H1 (cell line): ENCODE measurements around the gene GSAP. TPM values are rescaled to one million over a fixed set of nuclear protein-coding genes. Genes with fewer than 3 reads are reported as not detected.

Experiments
- CTCF ChIA-PET: fragments of 300-600 bp; sonication (Branson Sonifier 250); formaldehyde crosslinking; loops from one replicate; lab custom pipeline; 2021; ENCODE audit not compliant: partially characterized antibody; lab: Charles Lee
- POLR2A ChIA-PET: fragments of 300-600 bp; sonication (Branson Sonifier 250); formaldehyde crosslinking; loops from one replicate; lab custom pipeline; 2021; ENCODE audit warnings: inconsistent platforms; ENCODE audit not compliant: partially characterized antibody; lab: Charles Lee
- DNase-seq, 2 experiments: peaks; one replicate each; pipeline versions ENCODE4 v3.0.0 to v3.0.0-alpha.2; 2010 to 2022; ENCODE audit warnings: low spot score in 2 of 2, low read depth in 1 of 2, mixed read lengths in 1 of 2
- FAIRE-seq: peaks from 2 replicates; lab custom pipeline; 2011; peaks lifted over from hg19 to GRCh38; lab: Jason Lieb, UNC
- H2AFZ ChIP-seq: 2 replicates; pipeline ENCODE4 v1.8.1; 2012; ENCODE audit warnings: low read length, inconsistent platforms
- H2AK5ac ChIP-seq: 2 replicates; pipeline ENCODE4 v1.6.1; 2013; ENCODE audit warnings: low read depth, low read length
- H2BK120ac ChIP-seq: replicated peaks from 2 replicates; pipeline ENCODE3; 2013; ENCODE audit warnings: low read depth, low read length, inconsistent platforms
- H2BK12ac ChIP-seq: 2 replicates; pipeline ENCODE4 v1.6.1; 2013; ENCODE audit warnings: low read depth, low read length
- H2BK15ac ChIP-seq: 2 replicates; pipeline ENCODE4 v1.6.1; 2013; ENCODE audit warnings: low read length
- H2BK20ac ChIP-seq: 2 replicates; pipeline ENCODE4 v1.6.1; 2013; ENCODE audit warnings: low read length
- H2BK5ac ChIP-seq: 2 replicates; pipeline ENCODE4 v1.6.1; 2013; ENCODE audit warnings: low read depth, low read length
- H3K14ac ChIP-seq: 2 replicates; pipeline ENCODE4 v1.6.1; 2013; ENCODE audit warnings: inconsistent platforms; ENCODE audit not compliant: insufficient read length
- H3K18ac ChIP-seq: 2 replicates; pipeline ENCODE4 v1.6.1; 2013; ENCODE audit warnings: low read length; ENCODE audit errors: extremely low read depth
- H3K23ac ChIP-seq: 2 replicates; pipeline ENCODE4 v1.6.1; 2013; ENCODE audit warnings: inconsistent platforms; ENCODE audit not compliant: insufficient read length
- H3K23me2 ChIP-seq: 2 replicates; pipeline ENCODE4 v1.6.1; 2013; ENCODE audit warnings: low read depth, low read length
- H3K27ac ChIP-seq: 2 replicates; pipeline ENCODE4 v1.6.1; 2011; ENCODE audit warnings: low read depth, low read length, inconsistent platforms
- H3K27me3 ChIP-seq, 4 experiments: replicated peaks in 1 of 4; 1 replicate in 1 of 4; 2 replicates in 3 of 4; pipeline versions ENCODE4 v1.6.1 to v1.8.1; 2011 to 2013; ENCODE audit warnings: low read length in 3 of 4, mild to moderate bottlenecking in 3 of 4, inconsistent platforms in 2 of 4, mixed read lengths in 2 of 4, moderate library complexity in 1 of 4; ENCODE audit not compliant: control insufficient read depth in 3 of 4, insufficient read depth in 3 of 4; ENCODE audit errors: extremely low read depth in 1 of 4
- H3K36me3 ChIP-seq, 4 experiments: 2 replicates each; pipeline versions ENCODE4 v1.6.1 to v1.8.1; 2011 to 2013; ENCODE audit warnings: mild to moderate bottlenecking in 4 of 4, low read length in 3 of 4, moderate library complexity in 2 of 4, control low read depth in 1 of 4, inconsistent platforms in 1 of 4; ENCODE audit not compliant: insufficient read depth in 4 of 4, control insufficient read depth in 2 of 4
- H3K4ac ChIP-seq: replicated peaks from 2 replicates; pipeline ENCODE3; 2013; ENCODE audit warnings: low read length, low read depth, mixed read lengths, inconsistent platforms; ENCODE audit not compliant: insufficient read length
- H3K4me1 ChIP-seq, 4 experiments: replicated peaks in 1 of 4; 1 replicate in 1 of 4; 2 replicates in 3 of 4; pipeline versions ENCODE4 v1.6.1 to v1.8.1; 2011 to 2013; ENCODE audit warnings: low read length in 3 of 4, inconsistent platforms in 2 of 4, mixed read lengths in 1 of 4; ENCODE audit not compliant: insufficient read depth in 4 of 4, control insufficient read depth in 3 of 4
- H3K4me2 ChIP-seq, 2 experiments: 2 replicates each; pipeline versions ENCODE4 v1.6.1 to v1.8.1; 2011 to 2013; ENCODE audit warnings: low read depth in 2 of 2, low read length in 2 of 2, control low read depth in 1 of 2, inconsistent platforms in 1 of 2, mild to moderate bottlenecking in 1 of 2; ENCODE audit not compliant: insufficient read depth in 1 of 2
- H3K4me3 ChIP-seq, 4 experiments: fragments of 200-600, 300-600 bp in 1 of 4; sonication (generic), shearing (Covaris generic), sonication (Bioruptor Twin) in 1 of 4; 2 replicates each; pipeline versions ENCODE4 v1.5.1 to v1.8.1; 2011 to 2016; ENCODE audit warnings: low read length in 4 of 4, low read depth in 3 of 4, control low read depth in 2 of 4, inconsistent platforms in 2 of 4, mild to moderate bottlenecking in 2 of 4, mixed read lengths in 1 of 4, moderate library complexity in 1 of 4; ENCODE audit not compliant: insufficient read depth in 2 of 4; ENCODE audit errors: extremely low read depth in 1 of 4
- H3K56ac ChIP-seq: replicated peaks from 2 replicates; pipeline ENCODE3; 2013; ENCODE audit warnings: low read depth, mild to moderate bottlenecking, mixed read lengths, low read length, inconsistent platforms; ENCODE audit not compliant: insufficient read length
- H3K79me1 ChIP-seq: 2 replicates; pipeline ENCODE4 v1.6.1; 2013; ENCODE audit warnings: low read depth, low read length, control low read depth
- H3K79me2 ChIP-seq, 2 experiments: 2 replicates each; pipeline versions ENCODE4 v1.6.1 to v1.8.1; 2012 to 2013; ENCODE audit warnings: low read length in 2 of 2, mild to moderate bottlenecking in 2 of 2, inconsistent platforms in 1 of 2; ENCODE audit not compliant: insufficient read depth in 2 of 2, control insufficient read depth in 1 of 2
- H3K9ac ChIP-seq, 4 experiments: replicated peaks in 1 of 4; 1 replicate in 1 of 4; 2 replicates in 3 of 4; pipeline versions ENCODE4 v1.6.1 to v1.8.1; 2011 to 2013; ENCODE audit warnings: low read depth in 3 of 4, low read length in 3 of 4, control low read depth in 2 of 4, mild to moderate bottlenecking in 2 of 4, moderate library complexity in 2 of 4, inconsistent platforms in 1 of 4; ENCODE audit errors: extremely low read depth in 1 of 4
- H3K9me3 ChIP-seq, 2 experiments: 2 replicates each; pipeline versions ENCODE4 v1.6.1 to v1.8.1; 2012 to 2013; ENCODE audit warnings: mild to moderate bottlenecking in 2 of 2, moderate library complexity in 2 of 2, control low read depth in 1 of 2, inconsistent platforms in 1 of 2, low read depth in 1 of 2, low read length in 1 of 2, mixed read lengths in 1 of 2; ENCODE audit not compliant: insufficient read depth in 2 of 2
- H4K20me1 ChIP-seq, 2 experiments: replicated peaks in 1 of 2; 2 replicates each; pipeline versions ENCODE3 to v1.8.1; 2011 to 2013; ENCODE audit warnings: inconsistent platforms in 2 of 2, low read length in 2 of 2, mild to moderate bottlenecking in 1 of 2; ENCODE audit not compliant: insufficient read depth in 2 of 2, control insufficient read depth in 1 of 2
- H4K5ac ChIP-seq: 2 replicates; pipeline ENCODE4 v1.6.1; 2013; ENCODE audit warnings: low read length, low read depth, mixed read lengths, inconsistent platforms; ENCODE audit not compliant: insufficient read length
- H4K8ac ChIP-seq: 2 replicates; pipeline ENCODE4 v1.8.0; 2013; ENCODE audit warnings: mild to moderate bottlenecking, moderate library complexity, low read length, inconsistent platforms; ENCODE audit not compliant: insufficient read depth; ENCODE audit errors: extremely low read depth
- H4K91ac ChIP-seq: replicated peaks from 2 replicates; pipeline ENCODE3; 2013; ENCODE audit warnings: low read length, mixed read lengths, inconsistent platforms; ENCODE audit not compliant: insufficient read length
- CBX8 ChIP-seq: fragments of 300-800, 300-1000 bp; sonication (generic); IDR thresholded peaks from 2 replicates; pipeline ENCODE4 v1.7.1; 2016; ENCODE audit warnings: low read depth, low read length, borderline replicate concordance
- CTBP2 ChIP-seq: IDR thresholded peaks from 2 replicates; pipeline ENCODE4 v1.7.0; 2011; ENCODE audit warnings: borderline replicate concordance, mild to moderate bottlenecking, moderate library complexity, mixed read lengths, low read length; ENCODE audit not compliant: insufficient read depth, insufficient read length
- EGR1 ChIP-seq: IDR thresholded peaks from 2 replicates; pipeline ENCODE4 v1.6.1; 2011; ENCODE audit warnings: low read depth, low read length, borderline replicate concordance
- POLR2A ChIP-seq, 2 experiments: IDR thresholded peaks; 1 replicate in 1 of 2; 2 replicates in 1 of 2; pipeline ENCODE4 v1.6.1; 2011; ENCODE audit warnings: low read depth in 2 of 2, low read length in 2 of 2, mild to moderate bottlenecking in 2 of 2; ENCODE audit errors: control extremely low read depth in 1 of 2
- RBBP5 ChIP-seq: IDR thresholded peaks from 2 replicates; pipeline ENCODE4 v1.7.1; 2012; ENCODE audit warnings: low read depth, mild to moderate bottlenecking, inconsistent platforms, low read length, moderate library complexity, borderline replicate concordance
- SAP30 ChIP-seq: fragments of 300-600 bp; sonication (generic); IDR thresholded peaks from 2 replicates; pipeline ENCODE4 v1.7.1; 2012; ENCODE audit warnings: low read length, moderate library complexity, mild to moderate bottlenecking, inconsistent platforms; ENCODE audit not compliant: insufficient read depth, insufficient replicate concordance
- SIN3A ChIP-seq, 2 experiments: IDR thresholded peaks in 1 of 2; conservative IDR thresholded peaks in 1 of 2; 2 replicates each; pipeline ENCODE4 v1.6.1; 2011 to 2012; ENCODE audit warnings: low read length in 2 of 2, improper control_type of control experiment in 1 of 2, low read depth in 1 of 2, mild to moderate bottlenecking in 1 of 2
- SIRT6 ChIP-seq: IDR thresholded peaks from one replicate; pipeline ENCODE4 v1.7.1; 2012; ENCODE audit warnings: low read length, inconsistent platforms
- SIX5 ChIP-seq: IDR thresholded peaks from 2 replicates; pipeline ENCODE4 v1.6.1; 2011; ENCODE audit warnings: mild to moderate bottlenecking, low read depth, low read length
- SP4 ChIP-seq: IDR thresholded peaks from 2 replicates; pipeline ENCODE4 v1.6.1; 2012; ENCODE audit warnings: low read length, inconsistent platforms
- TBP ChIP-seq: IDR thresholded peaks from 2 replicates; pipeline ENCODE4 v1.6.1; 2011; ENCODE audit warnings: low read depth, low read length, improper control_type of control experiment
- TEAD4 ChIP-seq: IDR thresholded peaks from 2 replicates; pipeline ENCODE4 v1.6.1; 2012; ENCODE audit warnings: low read depth, low read length, inconsistent platforms, mixed read lengths
- WGBS, 2 experiments: shearing (Covaris generic) in 1 of 2; methylation state at CpG; one replicate each; pipeline versions ENCODE4 v1.1.6 to v1.1.7; 2013 to 2015; ENCODE audit warnings: low lambda C conversion rate in 2 of 2, mixed read lengths in 2 of 2, inconsistent platforms in 1 of 2, low coverage in 1 of 2, missing lambda C conversion rate in 1 of 2; ENCODE audit not compliant: insufficient replicate concordance in 2 of 2, insufficient coverage in 1 of 2, insufficient read length in 1 of 2; ENCODE audit errors: extremely low coverage in 1 of 2, missing lambda C conversion rate in 1 of 2; 5-methylcytosine and 5-hydroxymethylcytosine counted together
- polyA plus RNA-seq, 7 experiments: library from polyadenylated mRNA; depleted of rRNA in 3 of 7; stranded (reverse) in 5 of 7; unstranded in 2 of 7; fragments of >200 nt in 5 of 7; fragments of 200-250 nt in 2 of 7; gene quantifications; 1 replicate in 5 of 7; 2 replicates in 1 of 7; 4 replicates in 1 of 7; pipeline versions ENCODE4 v1.2.1 to v1.2.3, GENCODE V29; 2011 to 2013; ENCODE audit warnings: missing spikeins in 2 of 7, mixed read lengths in 2 of 7
- total RNA-seq: library from RNA; stranded (reverse); fragmentation: NEBNext Ultra II Directional; extraction: Animal tissue kit (Norgen Biotek cat#: 25700); gene quantifications from 2 replicates; pipeline ENCODE4 v1.2.1, GENCODE V29; 2021
- TF ChIP-seq, protein P1 (sequence below): IDR thresholded peaks from 2 replicates; pipeline ENCODE4 v1.6.1; 2012; ENCODE audit warnings: low read length, inconsistent platforms

GSAP gene
- total and polyA plus RNA-seq, 2 of the 8 experiments (the other 6 are each of a cell fraction or from before 2014, with no cell fraction given): 0.93 to 2.1 TPM

DNA sequence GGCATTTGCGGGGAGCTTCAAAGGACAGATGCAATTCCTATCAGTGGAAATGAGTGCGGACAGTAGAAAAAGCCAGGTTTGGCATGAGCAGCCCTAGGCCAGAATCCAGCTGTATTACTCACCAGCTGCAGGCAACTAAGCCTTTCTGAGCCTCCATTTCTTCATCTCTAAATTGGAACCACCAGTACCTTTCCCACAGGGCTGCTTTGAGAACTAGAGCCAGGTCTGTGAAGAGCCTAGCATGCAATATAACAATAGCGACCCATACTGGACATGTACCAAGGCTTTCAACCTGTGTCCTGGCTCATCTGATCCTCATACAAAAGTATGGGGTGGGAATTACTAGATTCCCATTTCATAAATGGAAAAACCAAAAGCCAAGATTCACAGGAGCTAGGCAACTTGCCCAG is 101.0 kb downstream of the GSAP start:
- ChIA-PET CTCF (interaction anchor here (0.8 kb wide), 1 partner anchor 17 kb away, joined by 3 read pairs; no protein-coding TSS in a partner anchor), POLR2A (no interaction called here)
- no peak for DNase-seq
- H4K8ac ChIP-seq: no peak overlapping the region
- no peaks in the 10 kb centered on the region for H3K9me3 ChIP-seq
- no peak overlapping the region for H3K9ac ChIP-seq
- no peak overlapping the region for H2BK12ac ChIP-seq
- no peaks in the 10 kb centered on the region for H3K23me2 ChIP-seq
- no peak for FAIRE-seq
- no peaks in the 10 kb centered on the region for H4K20me1 ChIP-seq
- no peak overlapping the region for H4K5ac ChIP-seq
- no peak overlapping the region for H3K18ac ChIP-seq
- no peak overlapping the region for H2BK5ac ChIP-seq
- H3K14ac ChIP-seq: no peak overlapping the region
- H2BK120ac ChIP-seq: no peak overlapping the region
- no peak overlapping the region for H2BK20ac ChIP-seq
- no peak overlapping the region for H2BK15ac ChIP-seq
- H3K56ac ChIP-seq: no peak overlapping the region
- no peak overlapping the region for H2AFZ ChIP-seq
- no peaks in the 10 kb centered on the region for H3K79me2 ChIP-seq
- H3K4me2 ChIP-seq: no peak overlapping the region
- no peak overlapping the region for H3K27ac ChIP-seq
- H3K4me1 ChIP-seq: no peaks in the 10 kb centered on the region; a peak in 1 of 7 replicates
- H3K79me1 ChIP-seq: no peaks in the 10 kb centered on the region
- no peak overlapping the region for H2AK5ac ChIP-seq
- no peaks in the 10 kb centered on the region; a peak in 1 of 7 replicates for H3K27me3 ChIP-seq
- no peak overlapping the region for H4K91ac ChIP-seq
- no peak overlapping the region for H3K4ac ChIP-seq
- no peaks in the 10 kb centered on the region for H3K36me3 ChIP-seq
- no peak overlapping the region for H3K4me3 ChIP-seq
- H3K23ac ChIP-seq: no peak overlapping the region
- WGBS, 2 experiments: 88% methylated on average over 3 of the region's 3 CpGs; no CpG with 5 or more reads in 1 of the 2 experiments
- no peak for TF ChIP-seq CTBP2
- no peak for TF ChIP-seq SIX5
- TF ChIP-seq RBBP5: no peak
- TF ChIP-seq, protein P1, sequence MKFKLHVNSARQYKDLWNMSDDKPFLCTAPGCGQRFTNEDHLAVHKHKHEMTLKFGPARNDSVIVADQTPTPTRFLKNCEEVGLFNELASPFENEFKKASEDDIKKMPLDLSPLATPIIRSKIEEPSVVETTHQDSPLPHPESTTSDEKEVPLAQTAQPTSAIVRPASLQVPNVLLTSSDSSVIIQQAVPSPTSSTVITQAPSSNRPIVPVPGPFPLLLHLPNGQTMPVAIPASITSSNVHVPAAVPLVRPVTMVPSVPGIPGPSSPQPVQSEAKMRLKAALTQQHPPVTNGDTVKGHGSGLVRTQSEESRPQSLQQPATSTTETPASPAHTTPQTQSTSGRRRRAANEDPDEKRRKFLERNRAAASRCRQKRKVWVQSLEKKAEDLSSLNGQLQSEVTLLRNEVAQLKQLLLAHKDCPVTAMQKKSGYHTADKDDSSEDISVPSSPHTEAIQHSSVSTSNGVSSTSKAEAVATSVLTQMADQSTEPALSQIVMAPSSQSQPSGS: no peak
- TF ChIP-seq TBP: no peak
- no peak for TF ChIP-seq SAP30
- TF ChIP-seq SIN3A (conservative IDR thresholded peaks at IDR 0.05 in 1 of 2, IDR thresholded peaks at IDR 0.05 in 1 of 2; ENCODE audit: low read depth in 1 of 2, low read length in 2 of 2): no peak
- no peak for TF ChIP-seq POLR2A (IDR thresholded peaks at IDR 0.05; ENCODE audit: control extremely low read depth in 1 of 2, low read depth in 2 of 2, low read length in 2 of 2)
- TF ChIP-seq EGR1: no peak
- no peak for TF ChIP-seq SIRT6
- TF ChIP-seq CBX8: no peak
- no peak for TF ChIP-seq TEAD4
- TF ChIP-seq SP4: no peak
